CD4-positive, alpha-beta memory T cell (primary cell): ENCODE results near the gene AP3D1. TPM values are rescaled to one million over a fixed set of nuclear protein-coding genes. Genes with fewer than 3 reads are reported as not detected.

ENCODE experiments used
- CTCF ChIA-PET: fragments of 350-600 bp; sonication (Branson Sonifier 250); formaldehyde crosslinking; loops from one replicate; lab custom pipeline; 2021; ENCODE audit warnings: inconsistent platforms; ENCODE audit not compliant: partially characterized antibody; lab: Charles Lee
- POLR2A ChIA-PET: fragments of 350-600 bp; sonication (Branson Sonifier 250); formaldehyde crosslinking; loops from one replicate; lab custom pipeline; 2021; ENCODE audit not compliant: partially characterized antibody; lab: Charles Lee
- DNase-seq, 5 donors: peaks; one replicate each; pipeline versions ENCODE4 v3.0.0 to v3.0.0-alpha.2; 2020 to 2022; ENCODE audit warnings: mixed read lengths in 1 of 5
- H3K27ac ChIP-seq: one replicate; pipeline ENCODE4 v1.7.0; 2013; ENCODE audit warnings: low read depth, low read length
- H3K27me3 ChIP-seq: 2 replicates; pipeline ENCODE4 v1.7.0; 2013; ENCODE audit warnings: mild to moderate bottlenecking, low read length, moderate library complexity; ENCODE audit not compliant: insufficient read depth
- H3K36me3 ChIP-seq: 2 replicates; pipeline ENCODE4 v1.7.0; 2013; ENCODE audit warnings: mild to moderate bottlenecking, low read length, moderate library complexity; ENCODE audit not compliant: insufficient read depth
- H3K4me1 ChIP-seq: 2 replicates; pipeline ENCODE4 v1.7.0; 2013; ENCODE audit warnings: mild to moderate bottlenecking, low read length, moderate library complexity; ENCODE audit not compliant: insufficient read depth
- H3K4me3 ChIP-seq, 2 donors: one replicate each; pipeline ENCODE4 v1.7.0; 2013; ENCODE audit warnings: low read length in 2 of 2, mild to moderate bottlenecking in 1 of 2
- H3K9me3 ChIP-seq, 2 donors: one replicate each; pipeline ENCODE4 v1.7.0; 2013; ENCODE audit warnings: low read length in 2 of 2, control low read depth in 1 of 2; ENCODE audit not compliant: control insufficient read depth in 1 of 2
- H3K27ac Mint-ChIP-seq, 7 donors: one replicate each; pipeline ENCODE4 v1.8.0; 2020 to 2021; ENCODE audit warnings: mixed read lengths in 7 of 7, mild to moderate bottlenecking in 6 of 7, inconsistent platforms in 3 of 7, moderate library complexity in 3 of 7
- H3K27me3 Mint-ChIP-seq, 2 donors: one replicate each; pipeline ENCODE4 v1.8.0; 2020 to 2021; ENCODE audit warnings: mixed read lengths in 2 of 2
- H3K36me3 Mint-ChIP-seq, 2 donors: one replicate each; pipeline ENCODE4 v1.8.0; 2020 to 2021; ENCODE audit warnings: mixed read lengths in 2 of 2, inconsistent platforms in 1 of 2, mild to moderate bottlenecking in 1 of 2
- H3K4me1 Mint-ChIP-seq, 4 donors: one replicate each; pipeline ENCODE4 v1.8.0; 2020 to 2021; ENCODE audit warnings: mixed read lengths in 4 of 4, mild to moderate bottlenecking in 1 of 4
- H3K4me3 Mint-ChIP-seq, 8 donors: one replicate each; pipeline ENCODE4 v1.8.0; 2020 to 2021; ENCODE audit warnings: mixed read lengths in 8 of 8, mild to moderate bottlenecking in 7 of 8, moderate library complexity in 6 of 8, inconsistent platforms in 3 of 8
- H3K9me3 Mint-ChIP-seq, 8 donors: one replicate each; pipeline ENCODE4 v1.8.0; 2020 to 2021; ENCODE audit warnings: mixed read lengths in 8 of 8, mild to moderate bottlenecking in 5 of 8, inconsistent platforms in 3 of 8, moderate library complexity in 1 of 8
- intact Hi-C: fragments of 100-400 bp; cut with micrococcal nuclease; formaldehyde crosslinking; loops from one replicate; pipeline ENCODE4 v1.15.1; 2023
- polyA plus RNA-seq, 2 donors: library from polyadenylated mRNA; unstranded; fragments of 300-500 nt; fragmentation: Illumina TruSeq; gene quantifications; one replicate each; pipeline ENCODE4 v1.2.3, GENCODE V29; 2021
- total RNA-seq, 2 experiments: library from RNA; stranded (reverse); gene quantifications; one replicate each; pipeline ENCODE4 v1.2.3, GENCODE V29; 2021

AP3D1 gene
- total and polyA plus RNA-seq, 4 experiments from 2014 or later, result 6.7 to 87.2 (median 69.8) TPM

- no peaks in the 10 kb centered on the region for H3K36me3 ChIP-seq
- H3K4me1 ChIP-seq, result peaks cover 33% of the 10 kb centered on the region
- intact Hi-C loops, result no loop called here
- no peaks in the 10 kb centered on the region for H3K27me3 ChIP-seq
- CTCF ChIA-PET, result interaction anchor here (1.4 to 1.5 kb wide), 3 partner anchors 14 to 42 kb away, joined by 3 to 8 read pairs (median 5); no protein-coding TSS in a partner anchor
- Mint-ChIP-seq H3K4me3 (no peak overlapping the region), H3K9me3 (no peaks in the 10 kb centered on the region), H3K27me3 (no peaks in the 10 kb centered on the region), H3K4me1 (peaks cover 9 to 55% (median 27%) of the 10 kb centered on the region in 4 donors), H3K27ac (peak overlapping the region in 2 of 7 donors; percentile 2 to 50), H3K36me3 (peaks cover 0 to 2% of the 10 kb centered on the region in 2 donors)
- POLR2A ChIA-PET, result no interaction called here
- no peak for DNase-seq
- H3K27ac ChIP-seq, result no peak overlapping the region
- H3K4me3 ChIP-seq, result no peak overlapping the region
- no peaks in the 10 kb centered on the region for H3K9me3 ChIP-seq
These were observed 22.0 kb upstream of the AP3D1 start for GRCh38 chr19:2173388-2173766.

- Mint-ChIP-seq H3K36me3 (peaks cover 0 to 2% of the 10 kb centered on the region in 2 donors), H3K27ac (peak overlapping the region; percentile 53 to 85 (median 70)), H3K27me3 (no peaks in the 10 kb centered on the region), H3K4me1 (peaks cover 11 to 64% (median 32%) of the 10 kb centered on the region in 4 donors), H3K9me3 (no peaks in the 10 kb centered on the region), H3K4me3 (peak overlapping the region in 4 of 8 donors; percentile 23 to 55 (median 41))
- Histone ChIP-seq H3K9me3 (no peaks in the 10 kb centered on the region), H3K4me1 (peaks cover 49% of the 10 kb centered on the region), H3K4me3 (no peak overlapping the region), H3K27me3 (no peaks in the 10 kb centered on the region), H3K27ac (peak overlapping the region; percentile 52), H3K36me3 (no peaks in the 10 kb centered on the region)
- POLR2A ChIA-PET, result no interaction called here
- intact Hi-C loops, result no loop called here
- CTCF ChIA-PET, result interaction anchor here (0.7 to 4.0 kb wide), 4 partner anchors 15 to 126 kb away, joined by 3 to 24 read pairs (median 4); no protein-coding TSS in a partner anchor
- DNase-seq, result peak; percentile 70 to 93 (median 71)
These were observed 20.2 kb upstream of the AP3D1 start for GRCh38 chr19:2171349-2172145.

- intact Hi-C loops, result no loop called here
- peak overlapping the region in 6 of 7 donors; percentile 53 to 85 (median 70) for H3K27ac Mint-ChIP-seq
- no peaks in the 10 kb centered on the region for H3K27me3 Mint-ChIP-seq
- peaks cover 0 to 2% of the 10 kb centered on the region in 2 donors for H3K36me3 Mint-ChIP-seq
- H3K4me3 Mint-ChIP-seq, result peak overlapping the region in 3 of 8 donors; percentile 23 to 50 (median 26)
- CTCF ChIA-PET, result interaction anchor here (4.0 kb wide), 1 partner anchor 15 kb away, joined by 24 read pairs; no protein-coding TSS in a partner anchor
- Histone ChIP-seq H3K9me3 (no peaks in the 10 kb centered on the region), H3K4me3 (no peak overlapping the region), H3K36me3 (no peaks in the 10 kb centered on the region), H3K27me3 (no peaks in the 10 kb centered on the region), H3K27ac (peak overlapping the region; percentile 52), H3K4me1 (peaks cover 52% of the 10 kb centered on the region)
- H3K4me1 Mint-ChIP-seq, result peaks cover 11 to 66% (median 32%) of the 10 kb centered on the region in 4 donors
- POLR2A ChIA-PET, result no interaction called here
- DNase-seq, result no peak
- H3K9me3 Mint-ChIP-seq, result no peaks in the 10 kb centered on the region
These were observed 19.6 kb upstream of the AP3D1 start for GRCh38 chr19:2170987-2171348.

GRCh38 chr19:2170219-2170618 is 18.9 kb upstream of the AP3D1 start:
- H3K27ac Mint-ChIP-seq, result peak overlapping the region in 3 of 7 donors; percentile 25 to 77 (median 28)
- H3K27me3 Mint-ChIP-seq, result no peaks in the 10 kb centered on the region
- H3K36me3 Mint-ChIP-seq, result peaks cover 0 to 3% of the 10 kb centered on the region in 2 donors
- ChIA-PET POLR2A (no interaction called here), CTCF (interaction anchor here (4.0 kb wide), 1 partner anchor 15 kb away, joined by 24 read pairs; no protein-coding TSS in a partner anchor)
- Histone ChIP-seq H3K4me3 (no peak overlapping the region), H3K9me3 (no peaks in the 10 kb centered on the region), H3K4me1 (peaks cover 57% of the 10 kb centered on the region), H3K36me3 (no peaks in the 10 kb centered on the region), H3K27me3 (no peaks in the 10 kb centered on the region), H3K27ac (no peak overlapping the region)
- H3K9me3 Mint-ChIP-seq, result no peaks in the 10 kb centered on the region
- peak overlapping the region in 1 of 8 donors; percentile 36 for H3K4me3 Mint-ChIP-seq
- intact Hi-C loops, result no loop called here
- DNase-seq, result no peak
- peaks cover 13 to 70% (median 37%) of the 10 kb centered on the region in 4 donors for H3K4me1 Mint-ChIP-seq

- intact Hi-C loops, result no loop called here
- CTCF ChIA-PET, result interaction anchor here (1.0 to 4.0 kb wide), 2 partner anchors 13 to 224 kb away, joined by 3 to 24 read pairs; no protein-coding TSS in a partner anchor
- POLR2A ChIA-PET, result no interaction called here
These were observed 17.5 kb upstream of the AP3D1 start for GRCh38 chr19:2168619-2169424.

GRCh38 chr19:2167896-2168618 is 16.7 kb upstream of the AP3D1 start:
- Histone ChIP-seq H3K36me3 (no peaks in the 10 kb centered on the region), H3K27me3 (no peaks in the 10 kb centered on the region), H3K4me1 (peaks cover 63% of the 10 kb centered on the region), H3K27ac (peak overlapping the region; percentile 14), H3K9me3 (no peaks in the 10 kb centered on the region), H3K4me3 (no peak overlapping the region)
- peak overlapping the region in 6 of 7 donors; percentile 52 to 88 (median 72) for H3K27ac Mint-ChIP-seq
- no peak for DNase-seq
- peaks cover 11 to 62% (median 33%) of the 10 kb centered on the region in 4 donors for H3K4me1 Mint-ChIP-seq
- intact Hi-C loops, result no loop called here
- H3K4me3 Mint-ChIP-seq, result peak overlapping the region in 7 of 8 donors; percentile 33 to 77 (median 68)
- peaks cover 0 to 4% of the 10 kb centered on the region in 2 donors for H3K36me3 Mint-ChIP-seq
- no peaks in the 10 kb centered on the region for H3K27me3 Mint-ChIP-seq
- ChIA-PET CTCF (interaction anchor here (1.0 kb wide), 1 partner anchor 25 kb away, joined by 3 read pairs; no protein-coding TSS in a partner anchor), POLR2A (no interaction called here)
- no peaks in the 10 kb centered on the region for H3K9me3 Mint-ChIP-seq

More at GRCh38 chr19:2168619-2169424, 17.5 kb upstream of the AP3D1 start:
- H3K4me1 ChIP-seq, result peaks cover 60% of the 10 kb centered on the region
- no peaks in the 10 kb centered on the region for H3K27me3 ChIP-seq
- H3K9me3 ChIP-seq, result no peaks in the 10 kb centered on the region
- Mint-ChIP-seq H3K36me3 (peaks cover 0 to 4% of the 10 kb centered on the region in 2 donors), H3K27me3 (no peaks in the 10 kb centered on the region), H3K4me1 (peaks cover 11 to 65% (median 33%) of the 10 kb centered on the region in 4 donors), H3K4me3 (peak overlapping the region in 6 of 8 donors; percentile 47 to 70 (median 61)), H3K9me3 (no peaks in the 10 kb centered on the region), H3K27ac (peak overlapping the region in 6 of 7 donors; percentile 52 to 88 (median 72))
- peak overlapping the region; percentile 14 for H3K27ac ChIP-seq
- DNase-seq, result peak in 2 of 5 donors; percentile 22 to 72
- no peaks in the 10 kb centered on the region for H3K36me3 ChIP-seq
- no peak overlapping the region for H3K4me3 ChIP-seq
